Mesenteric fat pad (tissue), 1 donor: Measurements from ENCODE around the gene TAPBPL. TPM values are rescaled to one million over a fixed set of nuclear protein-coding genes. Genes with fewer than 3 reads are reported as not detected.
"Not testable (repeated sequence)": the region's sequence is repeated elsewhere in the genome, so short reads cannot be mapped to it uniquely, and the experiment has no call there.

Experiments used
- DNase-seq: peaks from one replicate; pipeline ENCODE4 v3.0.0-alpha.2; 2020; ENCODE audit warnings: low spot score
- total RNA-seq: library from RNA; stranded (reverse); fragmentation: NEBNext Ultra II Directional; extraction: Animal tissue kit (Norgen Biotek cat#: 25700); gene quantifications from one replicate; pipeline ENCODE4 v1.2.1, GENCODE V29; 2021
- donor health status: DM: yes; HTN: yes; CAD: no.

Gene TAPBPL
- total RNA-seq, 1 donor from 2014 or later = 13.0 TPM

DNA sequence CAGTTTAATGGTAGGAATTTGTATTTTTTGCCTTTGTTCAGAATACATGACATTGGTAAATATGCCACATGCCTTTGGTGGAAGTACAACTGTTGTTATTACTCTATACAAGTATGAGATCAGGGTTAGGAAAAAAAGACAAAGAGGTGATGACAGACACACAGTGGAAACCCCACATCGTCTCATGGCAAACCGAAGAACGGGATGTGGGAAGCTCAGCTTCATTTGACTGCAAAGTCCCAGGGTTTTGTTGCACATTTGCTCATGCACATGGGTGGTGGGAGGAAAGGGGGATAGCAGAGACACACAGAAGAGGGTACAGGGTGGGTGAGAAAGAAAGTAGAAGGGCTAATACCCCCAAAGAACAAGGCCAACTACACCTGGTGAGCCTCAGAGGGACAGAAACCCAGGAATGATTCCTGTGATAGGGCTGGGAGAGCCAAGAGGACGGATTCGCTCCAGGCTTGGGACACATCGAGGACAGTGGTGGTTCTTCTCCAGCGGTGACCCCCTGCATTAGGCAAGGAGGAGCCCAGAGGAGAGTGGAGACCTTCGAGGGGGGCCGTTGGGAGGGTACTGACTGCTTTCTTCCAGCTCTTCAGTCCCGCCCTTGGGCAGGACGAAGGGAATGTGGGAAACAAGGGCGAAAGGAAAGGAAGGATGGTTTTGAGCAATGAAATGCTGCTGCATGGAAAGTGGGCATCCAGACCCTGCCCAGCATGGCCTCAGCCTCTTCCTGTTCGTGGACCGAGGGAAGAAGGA is 10.6 kb downstream of the TAPBPL start:
- peak; percentile 57 for DNase-seq

DNA sequence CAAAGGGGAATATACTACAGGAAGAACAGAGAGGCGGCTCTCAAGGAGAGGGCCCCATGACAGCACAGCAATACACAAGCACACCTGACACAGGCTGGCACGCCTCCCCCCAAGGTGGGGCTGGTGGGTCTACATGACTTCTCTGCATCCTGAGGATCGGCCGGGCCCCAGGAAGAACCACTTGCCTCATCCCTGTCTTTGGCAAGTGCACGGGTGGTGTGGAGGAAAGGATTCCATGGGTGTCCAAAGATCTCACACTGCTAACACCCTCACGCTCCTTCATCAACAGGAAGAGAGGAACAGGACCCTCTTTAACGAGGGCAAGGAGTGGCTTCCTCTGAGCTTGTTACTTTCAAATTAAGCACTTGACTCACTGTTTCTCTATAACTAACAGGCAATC is 11.4 kb downstream of the TAPBPL start:
- peak; percentile 73 for DNase-seq

DNA sequence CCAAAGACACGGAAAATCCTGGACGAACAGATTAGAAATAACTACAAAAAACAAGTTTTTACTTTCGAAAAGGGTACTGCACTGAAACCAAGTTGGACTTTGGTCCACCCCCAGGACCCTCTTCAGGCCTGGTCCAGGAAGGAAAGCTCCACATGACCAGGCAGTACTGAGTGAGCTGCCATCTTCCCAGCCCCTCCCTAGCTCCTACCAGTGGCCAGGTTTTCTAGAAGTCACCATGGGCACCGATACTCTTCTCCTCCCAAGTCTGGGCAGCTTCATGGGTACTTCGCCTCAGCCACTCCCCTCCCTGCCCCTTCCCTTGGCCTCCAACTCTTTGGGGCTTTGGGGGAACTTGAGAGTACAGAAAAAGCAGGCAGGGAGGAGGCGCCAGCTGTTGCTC is 12.0 kb downstream of the TAPBPL start:
- DNase-seq = peak; percentile 45

DNA sequence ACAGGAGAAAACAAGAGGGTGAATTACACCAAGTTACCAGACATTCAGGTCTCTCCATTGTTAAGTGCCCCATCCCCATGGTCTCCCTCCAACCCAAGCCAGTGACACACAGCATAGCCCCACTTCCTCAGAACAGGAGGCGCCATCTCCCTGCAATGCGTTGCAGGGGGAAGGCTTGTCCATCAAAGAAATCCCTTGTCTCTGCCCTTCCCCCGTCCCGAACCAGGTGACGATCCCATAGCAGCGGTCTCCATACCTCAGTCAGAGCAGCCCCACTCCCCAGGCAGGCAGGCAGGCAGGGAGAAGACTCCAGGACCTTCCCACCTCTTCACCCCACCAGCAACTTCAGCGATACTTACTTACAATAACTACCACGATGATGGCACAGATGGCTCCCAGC is 12.7 kb downstream of the TAPBPL start:
- peak; percentile 60 for DNase-seq

DNA sequence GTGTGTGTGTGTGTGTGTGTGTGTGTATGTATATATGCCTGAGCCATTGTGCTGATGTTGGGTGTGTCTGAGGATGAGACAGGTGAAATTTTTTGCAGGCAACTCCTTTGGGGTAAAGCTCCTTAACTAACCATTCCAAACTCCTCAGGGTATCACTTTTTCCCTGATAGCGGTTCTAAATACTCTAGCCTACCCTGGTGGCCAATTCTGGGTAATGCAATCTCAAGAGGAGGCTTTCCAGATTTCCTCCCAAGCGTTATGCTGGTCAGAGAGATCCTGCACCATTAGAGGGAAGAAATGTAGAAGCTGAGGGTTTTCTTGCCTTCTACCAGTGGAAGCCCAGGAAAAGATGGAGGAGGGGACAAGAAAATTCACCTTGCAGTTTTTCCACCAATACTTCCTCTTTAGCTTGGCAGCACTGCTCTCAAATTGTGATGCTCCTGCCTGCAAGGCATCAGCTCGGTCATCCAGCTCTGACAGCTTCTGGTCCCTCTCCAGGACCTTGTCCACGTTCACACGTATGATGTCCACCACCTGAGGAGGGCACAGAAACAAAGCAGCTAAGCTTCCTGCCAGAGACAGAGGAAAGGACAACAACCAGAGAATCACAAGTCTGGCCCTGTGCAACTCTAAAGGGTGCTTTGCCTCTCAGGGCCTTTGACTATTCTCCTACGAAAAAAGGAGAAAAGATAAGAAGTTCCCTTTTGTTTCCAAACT is 13.8 kb downstream of the TAPBPL start:
- no peak for DNase-seq

DNA sequence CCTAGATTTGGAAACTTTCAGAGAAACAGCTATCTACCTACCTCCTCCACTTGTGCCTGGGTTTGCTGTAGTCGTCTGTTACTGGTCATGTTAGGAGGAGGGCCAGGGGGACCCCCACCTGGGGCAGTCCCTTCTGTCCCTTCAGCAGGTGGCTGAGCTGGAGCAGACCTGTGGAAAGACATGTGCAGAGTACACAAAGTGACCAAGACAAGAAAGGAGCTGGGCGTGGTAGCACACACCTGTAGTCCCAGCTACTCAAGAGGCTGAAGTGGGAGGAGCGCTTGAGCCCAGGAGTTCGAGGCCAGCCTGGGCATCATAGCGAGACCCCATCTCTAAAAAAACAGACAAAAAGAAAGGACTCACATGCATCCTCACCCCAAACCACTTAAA is 14.3 kb downstream of the TAPBPL start:
- no peak for DNase-seq

DNA sequence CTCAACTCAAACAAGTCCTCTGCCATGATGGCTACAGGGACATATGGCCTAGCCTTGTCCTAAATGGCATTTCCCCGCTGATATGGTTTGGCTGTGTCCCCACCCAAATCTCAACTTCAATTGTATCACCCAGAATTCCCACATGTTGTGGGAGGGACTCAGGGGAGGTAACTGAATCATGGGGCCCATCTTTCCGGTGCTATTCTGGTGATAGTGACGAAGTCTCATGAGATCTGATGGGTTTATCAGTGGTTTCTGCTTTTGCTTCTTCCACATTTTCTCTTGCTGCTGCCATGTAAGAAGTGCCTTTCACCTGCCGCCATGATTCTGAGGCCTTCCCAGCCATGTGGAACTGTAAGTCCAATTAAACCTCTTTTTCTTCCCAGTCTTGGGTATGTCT is 14.9 kb downstream of the TAPBPL start:
- not testable (repeated sequence) for DNase-seq

DNA sequence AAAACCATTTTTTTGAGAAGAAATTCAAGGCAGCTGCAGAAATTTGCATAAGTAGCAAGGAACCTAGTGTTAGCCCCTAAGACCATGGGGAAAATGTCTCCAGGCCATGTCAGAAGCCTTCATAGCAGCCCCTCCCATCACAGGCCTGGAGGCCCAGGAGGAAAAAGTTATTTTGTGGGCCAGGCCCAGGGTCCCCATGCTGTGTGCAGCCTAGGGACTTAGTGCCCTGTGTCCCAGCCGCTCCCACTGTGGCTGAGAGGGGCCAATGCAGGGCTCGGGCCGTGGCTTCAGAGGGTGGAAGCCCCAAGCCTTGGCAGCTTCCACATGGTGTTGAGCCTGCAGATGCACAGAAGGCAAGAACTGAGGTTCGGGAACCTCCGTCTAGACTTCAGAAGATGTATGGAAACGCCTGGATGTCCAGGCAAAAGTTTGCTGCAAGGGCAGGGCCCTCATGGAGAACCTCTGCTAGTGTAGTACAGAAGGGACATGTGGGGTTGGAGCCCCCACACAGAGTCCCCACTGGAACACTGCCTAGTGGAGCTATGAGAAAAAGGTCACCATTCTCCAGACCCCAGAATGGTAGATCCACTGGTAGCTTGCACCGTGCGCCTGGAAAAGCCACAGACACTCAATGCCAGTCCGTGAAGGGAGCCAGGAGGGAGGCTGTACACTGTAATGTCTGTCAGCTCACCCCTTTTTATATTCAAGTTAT is 15.9 kb downstream of the TAPBPL start:
- not testable (repeated sequence) for DNase-seq

DNA sequence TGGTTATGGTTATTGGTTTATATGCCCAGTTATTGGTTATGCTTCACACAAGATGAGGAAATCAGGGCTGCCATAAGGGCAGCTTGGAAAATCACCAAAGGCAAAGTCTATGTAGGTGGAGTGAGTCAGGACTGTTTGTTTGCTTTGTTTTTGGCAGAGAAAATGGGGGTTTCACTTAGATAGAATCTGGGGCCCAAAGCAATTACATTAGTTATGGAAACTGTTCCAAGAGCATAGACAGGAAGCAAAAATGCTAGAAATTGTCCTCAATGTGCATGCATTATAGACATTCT is 16.4 kb downstream of the TAPBPL start:
- no peak for DNase-seq

DNA sequence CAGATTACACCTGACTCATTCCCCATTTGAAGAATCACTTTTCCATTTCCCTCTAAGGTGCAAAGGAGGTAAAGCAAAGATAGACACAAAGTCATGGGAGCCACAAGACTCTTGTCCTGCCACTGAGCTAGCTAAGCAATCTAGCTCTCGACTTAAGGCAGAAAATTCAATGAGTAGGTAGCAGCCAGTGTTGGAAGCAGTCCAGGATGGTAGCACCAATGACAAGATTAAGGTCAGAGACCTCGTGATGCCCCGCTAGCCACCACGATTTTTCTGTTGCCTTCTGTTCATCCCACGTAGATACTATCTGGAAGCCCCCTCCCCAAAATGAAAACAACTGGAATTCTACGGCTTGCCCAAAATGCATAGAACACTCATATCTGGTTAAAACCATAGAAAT is 17.2 kb downstream of the TAPBPL start:
- no peak for DNase-seq

DNA sequence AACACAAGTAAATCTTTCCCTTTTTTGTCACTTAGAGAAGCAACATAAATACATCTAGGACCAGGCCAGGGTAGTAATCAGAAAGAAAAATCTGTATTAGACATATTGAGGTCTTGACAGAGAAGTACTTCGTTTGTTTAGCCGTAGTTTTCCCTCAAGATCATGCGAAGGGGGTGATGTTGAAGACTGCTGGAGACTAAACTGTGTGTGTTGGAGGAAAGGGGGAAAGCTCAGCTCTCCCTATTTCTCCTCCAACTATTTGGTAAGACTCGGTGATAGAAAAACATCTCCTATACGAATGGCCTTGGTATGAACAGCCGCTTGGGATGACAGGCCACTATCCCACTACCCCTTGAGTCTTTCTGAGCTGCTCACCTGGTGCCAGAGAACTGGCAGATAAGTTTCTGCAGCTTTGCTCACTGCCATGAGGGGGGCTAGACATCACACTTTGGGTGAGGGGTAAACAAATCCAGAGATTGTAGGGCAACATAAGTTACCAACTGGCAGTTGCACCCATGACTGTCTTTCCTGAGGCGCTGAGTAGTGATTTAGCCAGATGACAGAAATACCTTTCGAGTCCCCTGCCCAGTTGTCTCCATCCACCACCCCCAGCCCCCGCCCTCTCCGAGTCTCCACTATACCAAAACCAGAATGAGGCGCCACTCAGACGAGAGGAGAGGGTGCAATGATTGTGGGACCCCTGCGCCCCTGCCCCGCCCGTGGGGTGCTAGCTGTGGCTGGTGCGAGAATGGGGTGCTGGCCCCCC is 17.9 kb downstream of the TAPBPL start:
- DNase-seq = no peak

DNA sequence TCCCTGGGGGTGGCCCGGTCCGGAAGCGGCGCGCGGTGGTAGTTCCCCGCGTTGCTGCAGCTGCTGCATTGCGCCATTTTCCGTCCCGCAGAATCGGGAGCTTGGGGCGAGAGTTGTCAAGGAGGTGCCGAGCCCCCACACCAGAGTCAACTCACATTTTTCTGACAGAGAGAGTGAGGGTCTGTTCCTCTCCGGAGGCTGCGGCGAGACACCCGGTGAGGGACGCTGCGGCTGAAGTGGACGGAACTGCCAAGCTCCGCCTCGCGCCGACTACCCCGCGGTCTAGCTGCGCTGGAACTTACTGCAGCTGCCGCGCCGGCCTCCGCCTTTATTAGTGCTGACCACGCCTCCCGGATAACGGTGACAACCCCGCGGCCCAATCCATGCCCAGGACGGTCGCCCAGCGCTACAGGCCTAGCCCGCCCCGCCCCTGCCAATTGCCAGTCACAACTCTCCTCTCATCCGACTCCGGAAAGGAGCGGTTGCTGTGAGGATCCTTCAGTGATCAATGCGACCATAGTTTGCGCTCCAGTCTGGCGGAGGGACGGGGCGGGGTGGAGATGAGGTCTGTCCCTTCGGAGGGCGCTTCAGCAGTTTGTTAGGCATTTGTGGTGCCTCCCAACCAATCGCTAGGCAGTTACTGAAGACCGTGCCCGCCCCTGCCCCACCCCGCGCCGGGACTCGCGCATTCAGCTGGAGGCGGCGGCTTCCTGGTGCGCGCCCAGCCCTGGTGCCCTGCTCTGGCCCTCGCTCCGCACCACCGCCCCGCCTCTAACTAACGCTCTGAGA is 18.7 kb downstream of the TAPBPL start, which contains the start of gene VAMP1:
Gene VAMP1 (minus strand): TSS at position 303 of the 789 bp plus-strand sequence. CDS start 146 bp downstream, at position 157.
- DNase-seq = peak; percentile 99

DNA sequence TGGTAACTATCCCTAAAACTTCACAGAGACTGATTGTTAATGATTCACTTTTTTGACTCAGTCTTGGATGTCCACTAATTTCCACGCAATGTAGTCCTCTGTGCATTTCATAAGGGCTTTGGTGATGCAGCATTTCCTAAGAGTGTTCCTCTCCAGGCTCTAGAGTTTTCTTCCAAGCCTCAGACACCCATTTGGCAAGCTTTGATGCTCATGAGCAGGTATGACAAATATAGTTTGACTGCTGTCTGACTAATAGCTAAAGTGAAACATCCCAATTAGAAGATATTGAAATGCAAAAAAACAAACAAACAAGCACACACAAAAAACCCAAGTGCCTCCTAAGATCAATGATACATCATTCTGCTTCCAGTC is 20.1 kb downstream of the TAPBPL start:
- DNase-seq = no peak

DNA sequence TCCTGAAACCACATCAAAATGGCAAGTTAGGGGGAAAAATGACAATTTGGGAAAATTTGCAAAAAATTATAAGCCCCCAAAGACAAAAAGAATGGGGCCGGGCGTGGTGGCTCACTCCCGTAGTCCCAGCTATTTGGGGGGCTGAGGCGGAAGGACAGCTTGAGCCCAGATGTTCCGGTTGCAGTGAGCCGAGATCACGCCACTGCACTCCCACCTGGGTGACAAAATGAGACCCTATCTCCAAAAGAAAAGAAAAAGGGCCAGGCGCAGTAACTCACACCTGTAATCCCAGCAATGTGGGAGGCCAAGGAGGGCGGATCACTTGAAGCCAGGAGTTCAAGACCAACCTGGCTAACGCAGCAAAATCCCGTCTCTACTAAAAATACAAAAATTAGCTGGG is 20.6 kb downstream of the TAPBPL start:
- DNase-seq = no peak

DNA sequence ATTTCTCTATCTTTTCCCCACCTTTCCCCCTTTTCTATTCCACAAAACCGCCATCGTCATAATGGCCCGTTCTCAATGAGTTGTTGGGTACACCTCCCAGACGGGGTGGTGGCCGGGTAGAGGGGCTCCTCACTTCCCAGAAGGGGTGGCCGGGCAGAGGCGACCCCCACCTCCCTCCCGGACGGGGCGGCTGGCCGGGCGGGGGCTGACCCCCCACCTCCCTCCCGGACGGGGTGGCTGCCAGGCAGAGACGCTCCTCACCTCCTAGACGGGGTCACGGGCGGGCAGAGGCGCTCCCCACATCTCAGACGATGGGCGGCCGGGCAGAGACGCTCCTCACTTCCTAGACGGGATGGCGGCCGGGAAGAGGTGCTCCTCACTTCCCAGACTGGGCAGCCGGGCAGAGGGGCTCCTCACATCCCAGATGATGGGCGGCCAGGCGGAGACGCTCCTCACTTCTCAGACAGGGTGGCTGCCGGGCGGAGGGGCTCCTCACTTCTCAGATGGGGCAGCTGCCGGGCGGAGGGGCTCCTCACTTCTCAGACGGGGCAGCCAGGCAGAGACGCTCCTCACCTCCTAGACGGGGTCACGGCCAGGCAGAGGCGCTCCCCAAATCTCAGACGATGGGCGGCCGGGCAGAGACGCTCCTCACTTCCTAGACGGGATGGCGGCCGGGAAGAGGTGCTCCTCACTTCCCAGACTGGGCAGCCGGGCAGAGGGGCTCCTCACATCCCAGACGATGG is 23.6 kb downstream of the TAPBPL start:
- DNase-seq = peak; percentile 83

DNA sequence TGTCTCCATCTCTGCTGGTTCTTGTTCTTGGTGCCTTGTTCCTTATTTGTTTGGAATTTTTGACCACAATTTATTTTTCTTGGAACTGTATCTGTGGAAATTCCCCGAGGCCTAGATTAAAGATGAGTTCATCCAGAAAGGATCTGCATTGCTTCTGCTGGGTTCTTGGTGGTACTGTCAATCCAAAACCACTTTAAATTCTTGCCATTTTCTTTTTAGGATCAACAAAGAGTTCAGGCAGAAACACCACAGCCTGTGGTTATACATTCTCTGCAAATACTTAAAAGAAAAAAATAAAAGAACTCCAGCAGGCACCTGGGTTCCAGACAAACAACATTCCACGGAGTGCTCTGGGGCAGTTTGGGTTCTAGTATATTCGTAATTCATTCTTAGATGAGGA is 24.6 kb downstream of the TAPBPL start:
- no peak for DNase-seq

DNA sequence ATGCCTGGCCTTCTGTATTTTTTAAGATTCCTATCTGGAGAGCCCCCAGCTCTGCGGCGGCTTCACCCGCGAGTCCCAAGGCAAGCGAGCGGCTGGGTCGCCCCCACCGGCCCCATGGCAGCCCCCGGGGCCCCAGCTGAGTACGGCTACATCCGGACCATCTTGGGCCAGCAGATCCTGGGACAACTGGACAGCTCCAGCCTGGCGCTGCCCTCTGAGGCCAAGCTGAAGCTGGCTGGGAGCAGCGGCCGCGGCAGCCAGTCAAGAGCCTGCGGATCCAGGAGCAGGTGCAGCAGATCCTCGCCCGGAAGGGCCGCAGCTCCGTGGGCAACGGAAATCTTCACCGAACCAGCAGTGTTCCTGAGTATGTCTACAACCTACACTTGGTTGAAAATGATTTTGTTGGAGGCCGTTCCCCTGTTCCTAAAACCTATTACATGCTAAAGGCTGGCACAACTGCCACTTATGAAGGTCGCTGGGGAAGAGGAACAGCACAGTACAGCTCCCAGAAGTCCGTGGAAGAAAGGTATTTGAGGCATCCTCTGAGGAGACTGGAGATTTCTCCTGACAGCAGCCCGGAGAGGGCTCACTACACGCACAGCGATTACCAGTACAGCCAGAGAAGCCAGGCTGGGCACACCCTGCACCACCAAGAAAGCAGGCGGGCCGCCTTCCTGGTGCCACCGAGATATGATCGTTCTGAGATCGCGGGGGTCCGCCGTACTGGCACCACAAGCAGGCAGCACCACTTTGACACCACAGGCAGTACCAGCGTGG is 25.9 kb downstream of the TAPBPL start:
- peak; percentile 78 for DNase-seq

DNA sequence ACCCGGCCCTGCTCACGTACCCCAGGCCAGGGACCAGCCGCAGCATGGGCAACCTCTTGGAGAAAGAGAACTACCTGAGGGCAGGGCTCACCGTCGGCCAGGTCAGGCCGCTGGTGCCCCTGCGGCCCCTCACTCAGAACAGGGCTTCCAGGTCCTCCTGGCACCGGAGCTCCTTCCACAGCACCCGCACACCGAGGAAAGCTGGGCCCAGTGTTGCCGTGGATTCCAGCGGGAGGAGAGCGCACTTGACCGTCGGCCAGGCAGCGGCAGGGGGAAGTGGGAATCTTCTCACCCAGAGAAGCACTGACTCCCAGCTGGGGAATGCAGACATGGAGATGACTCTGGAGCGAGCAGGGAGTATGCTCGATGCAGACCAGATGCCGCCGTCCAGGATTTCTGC is 26.6 kb downstream of the TAPBPL start:
- peak; percentile 81 for DNase-seq

DNA sequence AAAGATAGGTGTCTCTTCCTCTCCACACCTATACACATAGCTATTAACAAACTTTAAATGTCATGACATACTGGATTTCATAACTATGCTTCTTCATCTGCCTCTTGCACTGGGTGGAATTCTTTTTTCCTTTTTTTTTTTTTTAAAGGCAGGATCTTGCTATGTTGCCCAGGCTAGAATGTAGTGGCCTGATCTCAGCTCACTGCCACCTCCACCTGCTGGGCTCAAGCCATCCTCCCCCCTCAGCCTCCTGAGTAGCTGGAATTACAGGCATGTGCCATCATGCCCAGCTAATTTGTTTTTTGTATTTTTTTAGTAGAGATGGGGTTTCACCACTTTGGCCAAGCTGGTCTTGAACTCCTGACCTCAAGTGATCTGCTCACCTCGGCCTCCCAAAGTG is 36.4 kb downstream of the TAPBPL start:
- DNase-seq = no peak
